GM19395 (cell line): ENCODE measurements around the gene ICE2.

ENCODE experiments used
- ATAC-seq: cut with Tn5 transposase; IDR thresholded peaks from one replicate; pipeline ENCODE4 v1.9.1; 2021; ENCODE audit warnings: mild to moderate bottlenecking, moderate library complexity; ENCODE audit not compliant: unreplicated experiment

Gene ICE2

DNA sequence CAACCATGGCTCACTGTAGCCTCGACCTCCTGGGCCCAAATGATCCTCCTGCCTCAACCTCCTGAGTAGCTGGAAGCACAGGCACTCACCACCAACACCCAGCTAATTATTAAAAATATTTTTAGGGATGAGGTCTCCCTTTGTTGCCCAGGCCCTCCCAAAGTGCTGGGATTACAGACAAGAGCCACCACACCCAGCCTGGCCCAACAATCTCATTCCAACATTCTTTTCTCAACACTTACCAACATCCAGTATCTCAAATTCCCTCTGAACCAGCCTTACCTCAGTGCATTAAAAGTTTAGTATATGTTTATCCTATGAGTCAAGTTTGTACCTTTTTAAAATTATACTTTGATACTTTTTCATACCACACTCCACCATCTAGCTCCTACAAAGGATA, 106.2 kb downstream of the ICE2 start:
- no peak for ATAC-seq

- no peak for ATAC-seq
These were observed 106.7 kb downstream of the ICE2 start for GRCh38 chr15:60372227-60372626.

GRCh38 chr15:60371175-60372051, 107.5 kb downstream of the ICE2 start:
- ATAC-seq = no peak

GRCh38 chr15:60370869-60371136, 108.1 kb downstream of the ICE2 start:
- ATAC-seq = no peak

GRCh38 chr15:60370105-60370868, 108.7 kb downstream of the ICE2 start:
- ATAC-seq = no peak

DNA sequence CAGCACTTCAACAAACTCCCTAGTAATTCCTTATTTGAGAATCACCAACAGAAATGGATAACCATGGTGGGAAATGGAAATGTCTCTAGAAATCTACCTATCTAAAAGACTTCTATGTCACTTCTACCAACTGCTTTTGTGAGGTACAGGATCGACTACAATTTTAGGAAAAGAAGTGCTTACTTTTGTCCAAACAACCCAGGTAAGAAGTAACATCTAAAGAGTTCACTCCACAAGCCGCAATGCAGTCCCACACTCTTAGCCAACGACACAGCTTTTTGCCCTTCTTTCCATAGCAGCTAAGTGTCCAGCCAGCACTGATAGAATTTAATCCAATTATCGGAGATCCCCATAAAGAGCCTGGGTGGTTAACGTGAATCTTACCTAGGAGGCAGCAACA, 109.2 kb downstream of the ICE2 start:
- ATAC-seq = no peak
